Naive B cell (primary cell): ENCODE results near the gene MPV17L2. TPM values are rescaled to one million over a fixed set of nuclear protein-coding genes. Genes with fewer than 3 reads are reported as not detected.

Experiments
- ATAC-seq, 2 donors: fragments of 150-1000 bp; cut with Tn5 transposase; 2 replicates each; pipeline ENCODE4 v1.10.0; 2021; ENCODE audit warnings: low read depth in 2 of 2, mild to moderate bottlenecking in 2 of 2, moderate library complexity in 2 of 2
- DNase-seq: peaks from one replicate; pipeline ENCODE4 v3.0.0; 2022
- H3K27ac Mint-ChIP-seq, 6 donors: one replicate each; pipeline ENCODE4 v1.8.0; 2020 to 2022; ENCODE audit warnings: mild to moderate bottlenecking in 6 of 6, mixed read lengths in 6 of 6, moderate library complexity in 5 of 6, inconsistent platforms in 2 of 6
- H3K27me3 Mint-ChIP-seq, 3 donors: one replicate each; pipeline ENCODE4 v1.8.0; 2021 to 2022; ENCODE audit warnings: mixed read lengths in 3 of 3, mild to moderate bottlenecking in 1 of 3
- H3K36me3 Mint-ChIP-seq, 2 donors: one replicate each; pipeline ENCODE4 v1.8.0; 2020 to 2022; ENCODE audit warnings: mixed read lengths in 2 of 2, inconsistent platforms in 1 of 2, mild to moderate bottlenecking in 1 of 2
- H3K4me1 Mint-ChIP-seq, 3 donors: one replicate each; pipeline ENCODE4 v1.8.0; 2020 to 2022; ENCODE audit warnings: mixed read lengths in 3 of 3, inconsistent platforms in 1 of 3, mild to moderate bottlenecking in 1 of 3, moderate library complexity in 1 of 3
- H3K4me3 Mint-ChIP-seq, 8 donors: one replicate each; pipeline ENCODE4 v1.8.0; 2020 to 2022; ENCODE audit warnings: mild to moderate bottlenecking in 8 of 8, mixed read lengths in 8 of 8, moderate library complexity in 8 of 8, inconsistent platforms in 2 of 8
- H3K9me3 Mint-ChIP-seq, 7 donors: one replicate each; pipeline ENCODE4 v1.8.0; 2020 to 2022; ENCODE audit warnings: mixed read lengths in 7 of 7, mild to moderate bottlenecking in 5 of 7, inconsistent platforms in 2 of 7, moderate library complexity in 1 of 7
- polyA plus RNA-seq, 6 donors: library from polyadenylated mRNA; unstranded; fragments of 300-500 nt; fragmentation: Illumina TruSeq; gene quantifications; one replicate each; pipeline ENCODE4 v1.2.3, GENCODE V29; 2021; ENCODE audit warnings: low read depth in 6 of 6

Gene MPV17L2
- polyA plus RNA-seq, 6 donors from 2014 or later: 1.8 to 12.0 (median 10.2) TPM

DNA sequence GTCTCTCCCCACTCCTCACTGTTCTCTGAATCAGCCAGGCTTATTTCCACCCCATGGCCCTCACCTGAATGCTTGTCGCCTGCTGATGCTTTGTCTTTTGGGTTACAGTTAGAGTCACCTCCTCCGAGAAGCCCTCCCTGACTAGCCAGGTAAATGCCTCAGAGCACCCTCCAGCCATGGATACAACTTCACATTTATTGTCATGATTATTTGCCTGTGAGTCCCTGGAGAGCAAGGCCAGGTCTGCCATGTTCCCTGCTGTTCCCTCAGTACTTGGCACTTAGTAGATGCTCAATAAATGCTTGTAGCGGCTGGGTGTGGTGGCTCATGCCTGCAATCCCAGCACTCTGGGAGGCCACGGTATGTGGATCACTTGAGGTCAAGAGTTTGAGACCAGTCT lies 36.9 kb downstream of the MPV17L2 start:
- Mint-ChIP-seq H3K4me1 (peaks cover 34 to 53% (median 40%) of the 10 kb centered on the region in 3 donors), H3K27me3 (peaks cover 53 to 87% (median 85%) of the 10 kb centered on the region in 3 donors), H3K9me3 (peaks cover 2 to 13% (median 8%) of the 10 kb centered on the region in 7 donors), H3K36me3 (peaks cover 0 to 11% of the 10 kb centered on the region in 2 donors), H3K27ac (no peak overlapping the region), H3K4me3 (peak overlapping the region in 1 of 8 donors; percentile 62)
- DNase-seq (no peak), ATAC-seq (no peak)

GRCh38 chr19:18230941-18231734 lies 38.1 kb downstream of the MPV17L2 start:
- H3K27ac Mint-ChIP-seq: peak overlapping the region in 1 of 6 donors; percentile 72
- H3K27me3 Mint-ChIP-seq: peaks cover 56 to 87% (median 85%) of the 10 kb centered on the region in 3 donors
- H3K36me3 Mint-ChIP-seq: peaks cover 0 to 11% of the 10 kb centered on the region in 2 donors
- peaks cover 2 to 14% (median 8%) of the 10 kb centered on the region in 7 donors for H3K9me3 Mint-ChIP-seq
- peaks cover 29 to 42% (median 31%) of the 10 kb centered on the region in 3 donors for H3K4me1 Mint-ChIP-seq
- peak overlapping the region in 1 of 8 donors; percentile 39 for H3K4me3 Mint-ChIP-seq
- ATAC-seq (no peak), DNase-seq (no peak)

- H3K4me1 Mint-ChIP-seq: peaks cover 27 to 39% (median 29%) of the 10 kb centered on the region in 3 donors
- peaks cover 2 to 14% (median 8%) of the 10 kb centered on the region in 7 donors for H3K9me3 Mint-ChIP-seq
- H3K27me3 Mint-ChIP-seq: peaks cover 59 to 90% (median 85%) of the 10 kb centered on the region in 3 donors
- no peak for DNase-seq
- H3K36me3 Mint-ChIP-seq: peaks cover 0 to 11% of the 10 kb centered on the region in 2 donors
- ATAC-seq: no peak
- no peak overlapping the region for H3K4me3 Mint-ChIP-seq
- H3K27ac Mint-ChIP-seq: no peak overlapping the region
Observed at GRCh38 chr19:18231775-18232174, 38.8 kb downstream of the MPV17L2 start.

DNA sequence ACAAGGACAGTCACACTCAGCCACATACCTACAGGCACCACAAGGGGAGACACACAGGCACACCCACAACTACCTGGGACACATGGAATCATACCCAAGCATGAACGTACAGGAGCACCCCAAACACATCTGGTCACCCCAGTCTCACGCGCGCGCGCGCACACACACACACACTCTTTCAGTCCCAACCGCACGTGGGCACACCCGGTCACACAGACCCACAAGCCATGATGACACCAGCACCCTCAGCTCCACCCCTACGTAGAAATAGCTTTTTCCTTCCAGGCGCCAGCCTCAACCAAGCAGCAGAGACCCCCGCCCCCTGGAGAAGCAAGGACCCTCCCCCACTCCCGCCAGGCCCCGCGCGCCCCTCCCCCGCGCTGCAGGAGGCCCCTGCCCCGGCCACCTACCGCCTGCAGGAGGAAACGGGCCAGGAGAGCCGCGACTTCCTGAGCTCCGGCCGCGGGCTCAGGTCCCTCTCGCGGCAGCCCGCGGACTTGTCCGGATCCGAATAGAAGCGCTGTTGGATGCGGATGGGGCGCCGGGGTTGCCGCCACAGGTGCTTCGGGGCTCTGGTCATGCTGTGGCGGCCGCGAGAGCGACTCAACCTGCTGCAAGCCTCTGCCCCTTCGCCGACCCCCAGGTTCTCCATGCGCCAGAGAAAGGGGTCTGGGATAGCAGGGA lies 39.7 kb downstream of the MPV17L2 start:
- Mint-ChIP-seq H3K27ac (peak overlapping the region in 1 of 6 donors; percentile 88), H3K4me1 (peaks cover 24 to 30% (median 26%) of the 10 kb centered on the region in 3 donors), H3K4me3 (peak overlapping the region in 2 of 8 donors; percentile 42 to 63), H3K36me3 (peaks cover 0 to 11% of the 10 kb centered on the region in 2 donors), H3K9me3 (peaks cover 2 to 14% (median 8%) of the 10 kb centered on the region in 7 donors), H3K27me3 (peaks cover 54 to 85% (median 79%) of the 10 kb centered on the region in 3 donors)
- DNase-seq (no peak), ATAC-seq (peak in 1 of 2 donors; percentile 11)

DNA sequence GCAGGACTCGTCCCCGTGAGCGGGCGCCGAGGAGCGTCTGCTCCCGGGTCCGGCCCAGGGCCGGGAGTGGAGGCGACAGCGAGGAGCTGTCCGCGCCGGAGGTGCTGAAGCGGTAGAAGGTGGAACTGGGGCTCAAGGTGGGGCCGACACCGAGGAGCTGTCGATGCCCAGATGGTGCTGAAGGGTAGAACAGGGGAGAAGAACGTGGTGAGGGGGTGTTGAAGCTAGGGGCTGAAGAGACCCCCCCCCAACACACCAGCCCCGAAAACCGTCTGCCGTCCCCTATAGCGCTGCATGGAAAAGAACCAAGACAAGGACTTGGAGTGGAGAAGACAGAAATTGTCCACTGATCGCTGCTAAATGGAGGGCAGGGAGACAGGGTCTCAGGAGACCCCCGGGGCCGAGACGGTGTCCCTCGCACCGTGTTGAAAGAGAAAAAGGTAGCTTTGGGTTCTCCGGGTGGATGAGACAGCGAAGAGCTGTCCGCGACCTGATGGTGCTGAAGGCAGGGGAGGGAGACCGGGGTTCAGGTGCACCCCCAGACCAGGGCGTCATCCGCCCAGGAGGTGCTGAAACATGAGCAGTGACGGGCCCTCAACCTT lies 40.3 kb downstream of the MPV17L2 start:
- Mint-ChIP-seq H3K9me3 (peaks cover 2 to 14% (median 8%) of the 10 kb centered on the region in 7 donors), H3K27me3 (peaks cover 54 to 81% (median 75%) of the 10 kb centered on the region in 3 donors), H3K4me3 (peak overlapping the region in 4 of 8 donors; percentile 6 to 68 (median 32)), H3K36me3 (peaks cover 0 to 11% of the 10 kb centered on the region in 2 donors), H3K4me1 (peaks cover 19 to 29% (median 26%) of the 10 kb centered on the region in 3 donors), H3K27ac (no peak overlapping the region)
- ATAC-seq: peak; percentile 61 to 69
- peak; percentile 50 for DNase-seq

- no peak for DNase-seq
- H3K9me3 Mint-ChIP-seq: peaks cover 2 to 14% (median 8%) of the 10 kb centered on the region in 7 donors
- peaks cover 0 to 11% of the 10 kb centered on the region in 2 donors for H3K36me3 Mint-ChIP-seq
- no peak for ATAC-seq
- no peak overlapping the region for H3K27ac Mint-ChIP-seq
- H3K4me3 Mint-ChIP-seq: no peak overlapping the region
- H3K27me3 Mint-ChIP-seq: peaks cover 54 to 84% (median 79%) of the 10 kb centered on the region in 3 donors
- peaks cover 19 to 29% (median 26%) of the 10 kb centered on the region in 3 donors for H3K4me1 Mint-ChIP-seq
Observed at GRCh38 chr19:18234194-18234593, 41.2 kb downstream of the MPV17L2 start.

- DNase-seq (no peak), ATAC-seq (no peak)
- peaks cover 0 to 4% (median 0%) of the 10 kb centered on the region in 7 donors for H3K9me3 Mint-ChIP-seq
- no peak overlapping the region for H3K27ac Mint-ChIP-seq
- peaks cover 20 to 51% (median 42%) of the 10 kb centered on the region in 3 donors for H3K27me3 Mint-ChIP-seq
- H3K36me3 Mint-ChIP-seq: no peaks in the 10 kb centered on the region
- no peaks in the 10 kb centered on the region for H3K4me1 Mint-ChIP-seq
- H3K4me3 Mint-ChIP-seq: no peak overlapping the region
Observed at GRCh38 chr19:18239303-18239702, 46.3 kb downstream of the MPV17L2 start.

GRCh38 chr19:18245297-18245696 lies 52.3 kb downstream of the MPV17L2 start:
- peaks cover 4 to 28% (median 16%) of the 10 kb centered on the region in 3 donors for H3K27me3 Mint-ChIP-seq
- no peak for DNase-seq
- no peak overlapping the region for H3K27ac Mint-ChIP-seq
- no peak for ATAC-seq
- H3K4me3 Mint-ChIP-seq: no peak overlapping the region
- H3K4me1 Mint-ChIP-seq: no peaks in the 10 kb centered on the region
- no peaks in the 10 kb centered on the region for H3K9me3 Mint-ChIP-seq
- no peaks in the 10 kb centered on the region for H3K36me3 Mint-ChIP-seq

Other genes starting within 250 kb of the MPV17L2 start
- under 1 TPM in 1 of 6 donors, not detected in 5; 0.27 TPM for gene KCNN1, start 226.1 kb upstream of the MPV17L2 start, polyA plus RNA-seq
- gene ARRDC2, start 185.0 kb upstream of the MPV17L2 start, polyA plus RNA-seq: 100 to 1,000 TPM in 1 of 6 donors, 10 to 100 TPM in 5; 47.7 to 110 (median 50.8) TPM
- 10 to 100 TPM in 1 of 6 donors, 1 to 10 TPM in 5; 5.8 to 15.8 (median 8.1) TPM for gene IL12RB1, start 106.3 kb upstream of the MPV17L2 start, polyA plus RNA-seq
- 10 to 100 TPM in 5 of 6 donors, 1 to 10 TPM in 1; 9.3 to 20.6 (median 13.3) TPM for gene MAST3, start 95.4 kb upstream of the MPV17L2 start, polyA plus RNA-seq
- 1 to 10 TPM; 1.2 to 5.7 (median 2.3) TPM for gene PIK3R2, start 40.1 kb upstream of the MPV17L2 start, polyA plus RNA-seq
- 100 to 1,000 TPM; 107 to 293 (median 206) TPM for gene IFI30, start 19.4 kb upstream of the MPV17L2 start, polyA plus RNA-seq
- 1 to 10 TPM in 3 of 6 donors, under 1 TPM in 3; 0.21 to 2.8 (median 0.80) TPM for gene RAB3A, start 10.8 kb downstream of the MPV17L2 start, polyA plus RNA-seq
- not detected for gene PDE4C, start 33.2 kb downstream of the MPV17L2 start, polyA plus RNA-seq
- 1 to 10 TPM in 3 of 6 donors, under 1 TPM in 2, not detected in 1; 0.69 to 1.9 (median 1.1) TPM for gene IQCN, start 81.2 kb downstream of the MPV17L2 start, polyA plus RNA-seq
- gene JUND, start 88.4 kb downstream of the MPV17L2 start, polyA plus RNA-seq: 100 to 1,000 TPM in 4 of 6 donors, 10 to 100 TPM in 2; 46.5 to 325 (median 154) TPM
- gene LSM4, start 129.9 kb downstream of the MPV17L2 start, polyA plus RNA-seq: 100 to 1,000 TPM; 111 to 157 (median 123) TPM
- 10 to 100 TPM in 2 of 6 donors, 1 to 10 TPM in 4; 4.0 to 11.8 (median 8.0) TPM for gene PGPEP1, start 147.4 kb downstream of the MPV17L2 start, polyA plus RNA-seq
- gene GDF15, start 192.9 kb downstream of the MPV17L2 start, polyA plus RNA-seq: not detected
- gene LRRC25, start 204.4 kb downstream of the MPV17L2 start, polyA plus RNA-seq: 10 to 100 TPM in 4 of 6 donors, 1 to 10 TPM in 1, under 1 TPM in 1; 0.17 to 30.8 (median 17.9) TPM
- 10 to 100 TPM; 54.7 to 78.0 (median 61.8) TPM for gene SSBP4, start 226.2 kb downstream of the MPV17L2 start, polyA plus RNA-seq
- 10 to 100 TPM in 2 of 6 donors, 1 to 10 TPM in 4; 6.3 to 12.2 (median 8.6) TPM for gene ISYNA1, start 244.9 kb downstream of the MPV17L2 start, polyA plus RNA-seq